T-helper 9 cell (primary cell): Measurements from ENCODE around the gene ADAMTS15.
A peak's percentile ranks its signal among the peaks of the same experiment; 100 is the strongest.

Experiments
- DNase-seq: peaks from one replicate; pipeline ENCODE4 v3.0.0-alpha.2; 2020

The ADAMTS15 gene

GRCh38 chr11:130420478-130421198, 27.8 kb upstream of the ADAMTS15 start:
- no peak for DNase-seq

DNA sequence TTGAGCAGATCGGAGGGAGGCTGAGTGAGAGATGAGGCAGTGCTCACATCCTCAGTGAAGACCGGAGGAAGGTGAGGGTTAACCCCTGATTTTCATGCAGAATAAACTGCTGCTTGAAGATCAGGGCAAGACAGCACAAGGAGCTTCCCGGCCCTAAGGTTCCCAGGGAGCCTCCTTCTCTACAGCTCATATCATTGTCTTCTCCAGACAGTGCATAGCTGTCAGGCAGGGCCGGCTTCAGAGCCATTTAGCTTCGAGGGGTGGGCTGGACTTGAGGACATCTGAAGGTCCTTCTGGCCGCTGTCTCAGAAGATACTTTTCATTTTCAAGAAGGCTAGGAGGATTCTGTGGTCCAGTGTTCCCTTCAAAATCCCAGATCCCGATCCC, 27.3 kb upstream of the ADAMTS15 start:
- no peak for DNase-seq

DNA sequence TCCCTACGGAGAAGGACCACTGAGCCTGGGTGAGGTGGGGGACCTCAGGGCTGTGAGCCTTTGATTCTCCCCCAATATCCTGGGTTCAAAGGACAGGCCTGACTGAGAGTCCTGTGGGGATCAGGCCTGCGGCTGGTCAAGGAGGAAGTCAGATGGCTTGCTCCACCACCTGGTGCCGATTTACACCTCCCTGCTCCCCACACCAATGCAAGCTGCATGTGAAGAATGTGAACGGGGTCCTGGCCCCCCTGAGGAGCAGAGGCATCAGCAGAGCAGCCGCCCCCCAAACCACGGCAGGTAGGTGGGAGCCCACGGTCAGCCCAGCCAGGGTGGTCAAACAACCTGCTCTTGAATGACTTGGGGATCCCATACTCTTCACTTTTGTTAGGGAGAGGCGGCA, 26.7 kb upstream of the ADAMTS15 start:
- DNase-seq = no peak

DNA sequence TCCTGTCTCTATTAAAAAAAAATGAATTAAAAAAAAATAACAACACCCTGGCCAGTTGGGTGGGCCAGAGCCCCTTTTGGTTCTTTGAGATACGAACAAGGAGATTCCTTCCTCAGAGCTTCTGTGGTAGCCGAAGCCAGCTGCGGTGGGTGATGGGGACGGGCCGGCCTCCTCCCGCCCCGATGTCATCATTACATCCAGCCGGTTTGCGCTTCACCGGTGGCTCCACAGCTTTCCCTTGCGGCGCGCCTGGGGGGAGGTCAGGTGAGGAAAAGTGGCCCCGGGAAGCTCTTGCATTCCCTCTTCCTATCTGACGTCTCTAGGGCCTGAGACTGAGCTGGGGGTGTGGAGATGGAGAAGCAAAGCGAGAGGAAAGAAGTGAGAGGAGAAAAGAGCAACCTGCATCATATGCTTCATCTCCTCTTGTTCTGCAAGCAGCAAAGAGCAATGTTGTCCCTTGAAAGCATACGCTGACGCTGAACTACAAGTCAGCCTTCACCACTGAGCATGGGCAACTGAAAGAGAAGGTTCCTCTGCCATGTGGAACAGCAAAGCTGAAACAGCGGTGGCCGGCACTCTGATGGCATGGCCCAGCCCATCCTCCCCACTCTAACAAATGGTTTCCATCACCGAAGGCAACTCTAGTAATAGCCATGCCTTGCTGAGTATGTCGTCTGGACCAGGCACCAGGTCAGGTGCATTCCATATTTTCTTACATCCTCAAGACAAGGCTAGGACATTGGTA, 26.0 kb upstream of the ADAMTS15 start:
- no peak for DNase-seq

GRCh38 chr11:130423541-130424142, 24.8 kb upstream of the ADAMTS15 start:
- DNase-seq = no peak

- DNase-seq = no peak
These were observed 23.8 kb upstream of the ADAMTS15 start for GRCh38 chr11:130424613-130425140.

- DNase-seq = no peak
These were observed 23.3 kb upstream of the ADAMTS15 start for GRCh38 chr11:130425156-130425555.

GRCh38 chr11:130426223-130426836, 22.1 kb upstream of the ADAMTS15 start:
- no peak for DNase-seq

DNA sequence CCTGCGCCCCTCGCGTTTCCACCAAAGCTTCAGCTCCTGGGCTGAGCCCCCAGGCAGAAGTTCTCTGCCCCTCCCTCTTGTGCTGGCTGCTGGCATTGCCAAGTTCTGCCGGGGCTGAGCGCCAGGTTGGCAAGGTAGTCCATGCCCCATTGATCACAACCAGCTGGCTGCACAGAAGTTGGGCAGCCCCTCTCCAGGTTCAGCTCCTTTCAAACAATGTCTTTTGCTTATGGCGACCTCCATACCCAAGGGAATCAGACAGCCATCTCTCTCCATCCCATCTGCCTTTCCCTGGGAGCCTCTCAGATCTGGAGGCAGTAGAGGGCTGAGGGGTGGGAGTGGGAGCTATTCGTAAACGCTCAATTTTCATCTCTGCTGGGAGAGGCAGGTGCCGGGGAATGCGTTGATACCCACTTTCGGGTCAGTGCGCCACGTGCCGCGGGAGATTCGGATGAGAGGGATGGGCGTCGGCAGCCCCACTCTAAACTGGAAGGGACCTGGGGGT, 21.6 kb upstream of the ADAMTS15 start:
- DNase-seq = no peak

- DNase-seq = no peak
These were observed 20.7 kb upstream of the ADAMTS15 start for GRCh38 chr11:130427581-130428315.

DNA sequence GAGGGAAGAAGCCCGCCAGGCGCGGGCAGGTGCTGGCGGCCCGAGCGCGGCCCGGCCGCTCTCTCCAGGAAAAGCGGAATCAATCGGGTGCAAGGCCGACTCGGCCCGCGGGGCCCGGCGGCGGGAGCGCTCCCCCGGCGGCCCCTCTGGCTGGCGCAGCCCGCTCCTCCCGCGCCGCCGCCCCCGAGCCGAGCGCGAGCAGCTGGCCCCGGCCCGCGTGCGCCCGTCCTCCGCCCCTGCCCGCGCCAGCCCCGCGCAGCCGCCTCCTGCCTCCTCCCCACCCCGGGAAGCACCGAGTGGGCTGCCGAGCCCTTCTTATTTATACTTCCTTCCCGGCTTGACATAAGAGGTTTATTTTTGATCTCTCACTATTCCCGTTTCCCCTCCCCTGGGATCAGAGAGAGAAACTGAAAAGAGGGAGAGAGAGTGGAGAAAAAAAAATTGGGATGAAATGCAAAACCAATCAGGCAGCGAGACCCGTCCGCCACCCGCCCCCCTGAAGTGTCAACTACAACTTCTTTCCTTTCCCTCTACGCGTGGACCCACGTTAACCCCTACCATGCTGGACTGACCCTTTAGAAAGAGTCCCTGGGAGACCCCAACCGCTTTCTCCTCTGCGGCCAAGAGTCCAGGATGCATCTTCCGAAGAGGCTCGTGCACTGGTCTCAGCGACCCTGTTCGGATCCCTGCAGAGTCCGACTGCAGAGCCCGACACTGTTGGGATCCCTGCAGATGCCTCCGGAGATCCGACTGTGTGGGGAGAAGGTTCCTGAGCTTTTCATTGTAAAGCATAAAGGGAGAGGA, 19.9 kb upstream of the ADAMTS15 start, which contains the start of gene ADAMTS8:
TSS of gene ADAMTS8 (minus strand) at position 294 of the 804 bp plus-strand sequence. CDS start 323 bp downstream, outside the sequence.
- no peak for DNase-seq

DNA sequence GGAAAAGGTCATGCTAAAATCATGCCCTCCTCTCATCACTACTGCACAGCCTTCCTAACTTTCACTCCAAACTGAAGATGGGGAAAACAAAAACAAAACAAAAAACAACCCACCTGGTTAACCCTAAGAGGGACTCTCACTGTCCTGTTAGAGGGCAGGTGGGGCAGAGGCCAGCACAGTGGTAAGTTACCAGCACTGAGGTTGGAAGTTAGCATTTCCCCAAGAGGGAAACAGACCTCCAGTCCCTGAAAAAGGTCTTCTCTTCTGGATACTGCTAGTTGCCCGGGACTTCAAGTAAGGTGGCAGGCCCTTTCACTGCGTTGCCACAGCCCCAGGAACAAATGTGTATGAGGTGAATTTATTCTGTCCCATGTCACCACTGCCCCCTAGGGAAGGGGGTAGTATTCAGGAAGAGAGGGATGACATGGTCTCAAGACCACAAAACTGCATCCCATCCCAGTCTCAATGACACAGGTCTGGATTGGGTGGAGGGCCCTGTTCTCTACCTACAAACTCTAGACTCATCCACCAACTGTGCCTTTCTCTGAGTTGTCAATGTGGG, 19.2 kb upstream of the ADAMTS15 start:
- DNase-seq = no peak

DNA sequence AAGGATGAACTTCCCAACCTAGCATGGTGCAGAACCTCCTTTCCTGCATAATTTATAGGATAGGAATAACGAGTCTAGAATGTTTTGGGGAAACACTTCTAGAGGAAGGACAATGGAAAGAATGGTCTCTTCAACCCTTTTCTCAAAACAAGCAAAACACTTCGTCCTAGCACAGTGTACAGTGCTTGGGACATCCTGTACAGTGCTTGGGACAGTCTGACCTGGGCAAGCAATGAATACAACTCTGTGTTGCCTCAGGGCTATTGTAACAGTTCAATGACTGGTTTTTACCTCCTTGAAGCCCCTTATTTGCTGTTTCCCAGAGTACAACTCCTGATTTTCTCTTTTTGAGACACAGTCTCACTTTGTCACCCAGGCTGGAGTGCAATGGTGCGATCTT, 18.5 kb upstream of the ADAMTS15 start:
- no peak for DNase-seq

DNA sequence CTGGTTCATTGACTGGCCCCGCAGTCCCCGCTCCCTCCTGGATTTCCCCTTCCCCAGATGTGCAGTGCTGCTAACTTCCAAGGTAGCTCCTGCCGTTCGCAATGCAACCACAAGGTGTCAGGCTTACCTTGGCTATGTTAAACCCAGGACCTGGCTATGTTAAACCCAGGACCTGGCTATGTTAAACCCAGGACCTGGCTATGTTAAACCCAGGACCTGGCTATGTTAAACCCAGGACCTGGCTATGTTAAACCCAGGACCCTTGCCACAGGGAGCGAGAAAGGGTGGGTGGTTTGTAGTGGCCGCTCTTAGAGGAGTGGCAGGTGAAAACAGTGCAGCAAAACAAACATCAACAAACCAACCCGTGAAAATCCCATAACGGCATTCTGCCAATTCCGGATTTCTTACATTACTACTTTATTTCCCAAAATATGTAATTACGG, 17.1 kb upstream of the ADAMTS15 start:
- peak; percentile 56 for DNase-seq

DNA sequence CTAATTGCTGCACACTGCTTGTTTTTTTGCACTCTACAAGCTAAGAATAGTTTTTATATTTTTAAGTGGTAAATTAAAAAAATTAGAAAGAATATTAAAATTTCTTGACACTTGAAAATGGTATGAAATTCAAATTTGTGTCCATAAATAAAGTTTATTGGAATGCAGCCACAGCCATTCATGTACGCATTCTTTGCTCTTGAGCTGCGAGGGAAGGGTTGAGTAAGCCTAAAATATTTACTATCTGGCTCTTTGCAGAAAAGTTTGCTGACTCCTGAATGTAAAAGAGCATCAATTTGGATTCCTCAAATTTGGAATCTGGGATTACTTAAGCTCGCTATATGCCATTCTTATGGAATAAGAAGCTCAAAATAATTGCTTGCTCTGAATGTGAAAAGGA, 16.6 kb upstream of the ADAMTS15 start:
- DNase-seq = no peak

GRCh38 chr11:130433357-130433756, 15.1 kb upstream of the ADAMTS15 start:
- no peak for DNase-seq

DNA sequence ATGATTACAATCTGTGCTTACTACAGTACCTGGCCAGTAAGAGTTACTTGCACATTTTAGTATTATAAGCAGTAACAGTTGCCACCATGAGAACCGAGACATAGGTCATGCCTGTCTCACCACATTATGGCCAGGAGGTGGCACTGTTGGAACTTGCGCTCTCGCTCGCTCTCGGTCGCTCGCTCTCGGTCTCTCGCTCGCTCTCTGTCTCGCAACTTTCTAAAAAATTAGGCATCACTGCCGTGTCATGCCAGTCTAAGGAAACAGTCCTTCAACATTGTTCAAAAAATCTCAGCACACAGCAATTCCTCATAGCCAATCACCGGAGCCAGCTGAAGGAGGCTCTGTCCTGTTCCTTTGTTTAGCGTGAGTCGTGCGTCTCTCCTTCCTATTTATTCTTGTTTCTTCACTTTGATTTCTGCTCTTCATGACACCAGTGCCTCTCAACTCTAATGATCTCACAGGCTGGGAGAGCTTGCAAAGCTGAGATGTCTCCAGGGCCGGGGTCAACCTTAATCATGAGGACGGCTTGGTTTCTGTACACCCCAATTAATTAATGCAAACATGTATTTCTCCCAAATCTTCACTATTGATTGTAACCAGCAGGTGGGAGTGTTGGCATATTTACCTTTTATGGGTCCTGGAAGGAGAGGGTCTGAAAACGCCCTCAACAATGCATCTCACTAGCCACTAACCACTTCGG, 13.8 kb upstream of the ADAMTS15 start:
- DNase-seq = peak; percentile 50

GRCh38 chr11:130435671-130436070, 12.8 kb upstream of the ADAMTS15 start:
- DNase-seq = no peak

DNA sequence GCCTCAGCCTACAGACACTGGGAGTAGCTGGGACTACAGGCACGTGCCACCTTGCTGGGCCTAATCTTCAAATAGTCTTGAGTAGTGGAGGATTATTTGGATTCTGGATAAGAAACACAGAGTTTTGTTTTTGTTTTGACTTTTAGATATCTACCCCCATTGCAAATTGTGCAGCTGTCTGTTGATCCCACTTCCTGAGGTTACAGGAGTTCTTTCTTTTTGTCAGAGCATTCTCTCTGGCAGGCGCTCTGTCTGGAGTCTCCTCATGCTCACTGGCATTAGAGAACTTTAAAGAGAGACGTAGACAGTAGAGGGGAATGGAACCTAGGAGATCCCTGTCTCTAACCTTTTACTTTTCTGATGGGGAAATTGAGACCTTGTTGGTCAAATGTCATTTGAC, 12.3 kb upstream of the ADAMTS15 start:
- no peak for DNase-seq

DNA sequence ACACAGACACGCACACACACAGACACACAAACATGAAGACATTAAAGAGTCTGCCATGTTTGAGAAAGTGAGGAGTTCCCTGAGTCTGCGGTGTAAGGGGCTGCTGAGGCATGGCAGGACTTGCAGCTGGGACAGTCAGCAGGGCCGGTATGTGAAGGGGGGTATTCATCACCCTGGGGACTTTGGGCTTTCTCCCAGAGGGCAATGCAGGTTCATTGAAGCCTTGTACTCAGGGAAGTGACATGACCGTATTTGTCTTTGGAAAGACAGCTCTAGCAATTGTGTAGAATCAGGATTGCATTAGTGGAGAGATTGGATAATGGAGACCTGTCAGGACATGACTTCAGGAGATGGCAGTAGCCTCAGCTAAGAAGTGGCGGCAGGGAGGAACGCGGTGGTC, 10.6 kb upstream of the ADAMTS15 start:
- DNase-seq = no peak
